Upper lobe of left lung (tissue), 4 donors: Measurements from ENCODE around the gene UCK2.

Source experiments
- CTCF ChIP-seq, 6 experiments: fragments of 450-650 bp in 4 of 6; fragments of 200-600 bp in 2 of 6; sonication (generic) in 2 of 6; IDR thresholded peaks; one replicate each; pipeline ENCODE4 v1.5.1; 2016 to 2019; ENCODE audit warnings: antibody characterized with exemption in 6 of 6
- EP300 ChIP-seq, 4 donors: sonication (generic); formaldehyde crosslinking; IDR thresholded peaks; one replicate each; pipeline ENCODE4 v1.5.1; 2017; ENCODE audit warnings: antibody characterized with exemption in 4 of 4, control low read depth in 2 of 4
- POLR2A ChIP-seq, 4 donors: fragments of 450-650 bp; IDR thresholded peaks; one replicate each; pipeline ENCODE4 v1.5.1; 2016 to 2017; ENCODE audit warnings: antibody characterized with exemption in 4 of 4, mild to moderate bottlenecking in 2 of 4

GRCh38 chr1:165831146-165831545, 3.7 kb downstream of the UCK2 start:
- TF ChIP-seq EP300 (IDR thresholded peaks at IDR 0.05) (no peak), CTCF (IDR thresholded peaks at IDR 0.05) (no peak), POLR2A (IDR thresholded peaks at IDR 0.05) (no peak)
